ENCODE results near the gene SLC29A3.

GRCh38 chr10:71287456-71287855, 31.6 kb upstream of the SLC29A3 start:
- TF ChIP-seq CTCF (conservative IDR thresholded peaks at IDR 0.05 in 1 of 2, IDR thresholded peaks at IDR 0.05 in 1 of 2; ENCODE audit: low read depth in 1 of 2, low read length in 2 of 2) (no peak), EZH2 (IDR thresholded peaks at IDR 0.05; ENCODE audit: low read length, missing control alignments) (no peak)
